Neural progenitor cell (in vitro differentiated cells): ENCODE results near the gene PDCD1. TPM values are rescaled to one million over a fixed set of nuclear protein-coding genes. Genes with fewer than 3 reads are reported as not detected.

Experiments
- DNase-seq: peaks from one replicate; pipeline ENCODE4 v3.0.0-alpha.2; 2016; ENCODE audit warnings: low spot score
- H2AFZ ChIP-seq: fragments of 200-600 bp; sonication (generic); replicated peaks from 2 replicates; pipeline ENCODE4 v1.6.1; 2016; ENCODE audit warnings: antibody characterized with exemption
- H3F3A ChIP-seq: fragments of 200-600 bp; sonication (generic); 2 replicates; pipeline ENCODE4 v1.6.1; 2016; ENCODE audit warnings: antibody characterized with exemption, low read depth
- H3K27ac ChIP-seq: fragments of 200-600 bp; sonication (generic); 2 replicates; pipeline ENCODE4 v1.5.1; 2016; ENCODE audit warnings: mild to moderate bottlenecking
- H3K27me3 ChIP-seq: fragments of 200-600 bp; sonication (generic); 2 replicates; pipeline ENCODE4 v1.6.1; 2016; ENCODE audit warnings: mild to moderate bottlenecking, moderate library complexity
- H3K36me3 ChIP-seq: fragments of 200-600 bp; sonication (generic); 2 replicates; pipeline ENCODE4 v1.5.1; 2016
- H3K4me1 ChIP-seq: fragments of 200-600 bp; sonication (generic); 2 replicates; pipeline ENCODE4 v1.6.1; 2016; ENCODE audit warnings: mixed run types
- H3K4me2 ChIP-seq: fragments of 200-600 bp; sonication (generic); 2 replicates; pipeline ENCODE4 v1.6.1; 2016
- H3K4me3 ChIP-seq: fragments of 200-600 bp; sonication (generic); 2 replicates; pipeline ENCODE4 v1.5.1; 2016
- H3K79me2 ChIP-seq: fragments of 200-600 bp; sonication (generic); 2 replicates; pipeline ENCODE4 v1.6.1; 2016; ENCODE audit warnings: low read depth
- H3K9ac ChIP-seq: fragments of 200-600 bp; sonication (generic); 2 replicates; pipeline ENCODE4 v1.6.1; 2016
- H3K9me3 ChIP-seq: fragments of 200-600 bp; sonication (generic); 2 replicates; pipeline ENCODE4 v1.5.1; 2016; ENCODE audit warnings: low read depth
- H4K20me1 ChIP-seq: fragments of 200-600 bp; sonication (generic); 2 replicates; pipeline ENCODE4 v1.6.1; 2016; ENCODE audit warnings: low read depth
- H3K27ac Mint-ChIP-seq: 3 replicates; pipeline ENCODE4 v1.8.0; 2021; ENCODE audit warnings: mixed read lengths
- H3K27me3 Mint-ChIP-seq: 2 replicates; pipeline ENCODE4 v1.8.0; 2022; ENCODE audit warnings: low read depth, mild to moderate bottlenecking, inconsistent platforms, moderate library complexity, mixed read lengths; ENCODE audit not compliant: insufficient read depth
- H3K36me3 Mint-ChIP-seq: 3 replicates; pipeline ENCODE4 v1.8.0; 2021; ENCODE audit warnings: mixed read lengths
- H3K4me1 Mint-ChIP-seq: 3 replicates; pipeline ENCODE4 v1.8.0; 2021; ENCODE audit warnings: mixed read lengths
- H3K4me3 Mint-ChIP-seq: 3 replicates; pipeline ENCODE4 v1.8.0; 2021; ENCODE audit warnings: mild to moderate bottlenecking, moderate library complexity, mixed read lengths
- H3K9me3 Mint-ChIP-seq: 3 replicates; pipeline ENCODE4 v1.8.0; 2020; ENCODE audit warnings: mixed read lengths
- EZH2 ChIP-seq: fragments of 200-600 bp; sonication (generic); IDR thresholded peaks from 2 replicates; pipeline ENCODE4 v1.6.1; 2017; ENCODE audit warnings: antibody characterized with exemption, mild to moderate bottlenecking, moderate library complexity
- EZH2phosphoT487 ChIP-seq: fragments of 200-600 bp; sonication (generic); IDR thresholded peaks from 2 replicates; pipeline ENCODE4 v1.6.1; 2017; ENCODE audit warnings: antibody characterized with exemption
- total RNA-seq: library from RNA; depleted of rRNA; stranded (reverse); fragments of >200 nt; gene quantifications from 2 replicates; pipeline ENCODE4 v1.2.3, GENCODE V29; 2015; ENCODE audit warnings: low replicate concordance
- TF ChIP-seq, protein P1 (sequence below): fragments of 200-600 bp; sonication (generic); IDR thresholded peaks from 2 replicates; pipeline ENCODE4 v1.5.1; 2017; ENCODE audit warnings: antibody characterized with exemption, mild to moderate bottlenecking

Gene PDCD1
- total RNA-seq, 1 donor from 2014 or later, result not detected

DNA sequence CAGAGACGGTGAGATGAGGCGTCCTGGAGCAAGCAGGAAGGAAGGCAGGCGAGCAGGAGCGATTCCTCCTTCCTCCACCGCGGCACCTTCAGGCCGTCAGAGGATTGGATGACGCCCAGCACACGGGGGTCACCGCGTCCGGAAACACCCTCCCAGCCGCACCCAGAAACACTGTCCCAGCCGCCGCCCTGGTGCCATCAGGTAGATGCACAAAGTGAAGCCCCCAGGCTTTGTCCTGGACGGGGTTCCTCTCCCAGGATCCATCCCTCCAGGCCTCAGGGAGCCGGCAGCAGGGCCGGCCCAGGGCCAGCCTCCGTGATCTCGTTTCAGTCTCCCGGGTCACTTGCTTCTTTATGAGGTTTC is 42.3 kb upstream of the PDCD1 start:
- Histone ChIP-seq H2AFZ (no peak overlapping the region), H3K4me1 (peaks cover 16% of the 10 kb centered on the region), H3K4me2 (no peak overlapping the region), H3K36me3 (no peaks in the 10 kb centered on the region), H3K9me3 (no peaks in the 10 kb centered on the region), H3K27ac (no peak overlapping the region), H4K20me1 (no peaks in the 10 kb centered on the region), H3K79me2 (no peaks in the 10 kb centered on the region), H3K9ac (no peak overlapping the region), H3F3A (peaks cover 9% of the 10 kb centered on the region), H3K4me3 (no peak overlapping the region), H3K27me3 (peaks cover 21% of the 10 kb centered on the region)
- Mint-ChIP-seq H3K9me3 (peaks cover 2% of the 10 kb centered on the region), H3K27ac (no peak overlapping the region), H3K36me3 (no peaks in the 10 kb centered on the region), H3K27me3 (peaks cover 17% of the 10 kb centered on the region), H3K4me1 (peaks cover 21% of the 10 kb centered on the region), H3K4me3 (peak overlapping the region; percentile 25)
- TF ChIP-seq EZH2, result no peak
- TF ChIP-seq EZH2phosphoT487, result no peak
- TF ChIP-seq, protein P1, sequence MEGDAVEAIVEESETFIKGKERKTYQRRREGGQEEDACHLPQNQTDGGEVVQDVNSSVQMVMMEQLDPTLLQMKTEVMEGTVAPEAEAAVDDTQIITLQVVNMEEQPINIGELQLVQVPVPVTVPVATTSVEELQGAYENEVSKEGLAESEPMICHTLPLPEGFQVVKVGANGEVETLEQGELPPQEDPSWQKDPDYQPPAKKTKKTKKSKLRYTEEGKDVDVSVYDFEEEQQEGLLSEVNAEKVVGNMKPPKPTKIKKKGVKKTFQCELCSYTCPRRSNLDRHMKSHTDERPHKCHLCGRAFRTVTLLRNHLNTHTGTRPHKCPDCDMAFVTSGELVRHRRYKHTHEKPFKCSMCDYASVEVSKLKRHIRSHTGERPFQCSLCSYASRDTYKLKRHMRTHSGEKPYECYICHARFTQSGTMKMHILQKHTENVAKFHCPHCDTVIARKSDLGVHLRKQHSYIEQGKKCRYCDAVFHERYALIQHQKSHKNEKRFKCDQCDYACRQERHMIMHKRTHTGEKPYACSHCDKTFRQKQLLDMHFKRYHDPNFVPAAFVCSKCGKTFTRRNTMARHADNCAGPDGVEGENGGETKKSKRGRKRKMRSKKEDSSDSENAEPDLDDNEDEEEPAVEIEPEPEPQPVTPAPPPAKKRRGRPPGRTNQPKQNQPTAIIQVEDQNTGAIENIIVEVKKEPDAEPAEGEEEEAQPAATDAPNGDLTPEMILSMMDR, result no peak
- no peak for DNase-seq

DNA sequence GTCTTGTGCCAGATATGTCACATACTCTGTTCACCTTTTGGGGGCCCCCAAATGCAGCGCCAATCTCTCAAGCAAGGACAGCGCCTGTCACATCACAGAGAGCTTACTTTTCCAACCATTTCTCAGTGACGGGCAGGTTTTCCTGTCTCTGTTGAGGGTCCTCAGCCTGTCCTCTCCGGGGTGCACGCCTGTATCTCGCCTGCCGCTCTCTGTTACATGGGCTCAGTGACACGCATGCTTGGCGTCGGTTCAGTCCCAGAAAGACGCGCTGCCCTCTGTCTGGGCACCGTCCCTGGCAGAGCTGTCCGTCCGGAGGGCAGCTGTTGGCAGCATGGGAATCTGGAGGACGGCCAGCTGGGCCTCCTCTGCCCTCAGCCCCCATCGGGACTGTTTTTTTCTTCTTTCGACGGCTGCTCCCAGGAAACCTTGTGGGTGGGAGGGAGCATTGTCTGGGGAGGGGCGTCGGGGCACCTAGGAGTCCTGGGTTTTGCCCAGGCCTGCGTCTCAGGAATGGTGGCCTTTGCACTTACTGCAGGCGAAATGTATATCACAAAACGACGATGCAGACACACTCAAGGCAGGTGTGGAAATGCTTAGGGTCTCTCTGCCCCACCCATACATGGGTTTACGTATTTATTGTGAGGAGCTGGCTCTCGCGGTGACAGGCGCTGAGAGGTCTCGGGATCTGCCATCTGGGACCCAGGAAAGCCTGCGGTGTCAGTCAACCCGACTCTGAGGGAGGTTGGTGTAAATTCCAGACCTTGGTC is 41.7 kb upstream of the PDCD1 start:
- Histone ChIP-seq H3K9me3 (no peaks in the 10 kb centered on the region), H3K4me1 (peaks cover 16% of the 10 kb centered on the region), H3K79me2 (no peaks in the 10 kb centered on the region), H3K4me3 (no peak overlapping the region), H3K4me2 (no peak overlapping the region), H4K20me1 (no peaks in the 10 kb centered on the region), H3F3A (peaks cover 9% of the 10 kb centered on the region), H2AFZ (no peak overlapping the region), H3K27me3 (peaks cover 21% of the 10 kb centered on the region), H3K27ac (no peak overlapping the region), H3K9ac (no peak overlapping the region), H3K36me3 (no peaks in the 10 kb centered on the region)
- H3K4me1 Mint-ChIP-seq, result peaks cover 21% of the 10 kb centered on the region
- no peak overlapping the region for H3K4me3 Mint-ChIP-seq
- TF ChIP-seq EZH2 (no peak), EZH2phosphoT487 (no peak)
- TF ChIP-seq, protein P1, result no peak
- no peaks in the 10 kb centered on the region for H3K36me3 Mint-ChIP-seq
- H3K27ac Mint-ChIP-seq, result no peak overlapping the region
- no peak for DNase-seq
- H3K27me3 Mint-ChIP-seq, result peaks cover 17% of the 10 kb centered on the region
- H3K9me3 Mint-ChIP-seq, result peaks cover 2% of the 10 kb centered on the region

DNA sequence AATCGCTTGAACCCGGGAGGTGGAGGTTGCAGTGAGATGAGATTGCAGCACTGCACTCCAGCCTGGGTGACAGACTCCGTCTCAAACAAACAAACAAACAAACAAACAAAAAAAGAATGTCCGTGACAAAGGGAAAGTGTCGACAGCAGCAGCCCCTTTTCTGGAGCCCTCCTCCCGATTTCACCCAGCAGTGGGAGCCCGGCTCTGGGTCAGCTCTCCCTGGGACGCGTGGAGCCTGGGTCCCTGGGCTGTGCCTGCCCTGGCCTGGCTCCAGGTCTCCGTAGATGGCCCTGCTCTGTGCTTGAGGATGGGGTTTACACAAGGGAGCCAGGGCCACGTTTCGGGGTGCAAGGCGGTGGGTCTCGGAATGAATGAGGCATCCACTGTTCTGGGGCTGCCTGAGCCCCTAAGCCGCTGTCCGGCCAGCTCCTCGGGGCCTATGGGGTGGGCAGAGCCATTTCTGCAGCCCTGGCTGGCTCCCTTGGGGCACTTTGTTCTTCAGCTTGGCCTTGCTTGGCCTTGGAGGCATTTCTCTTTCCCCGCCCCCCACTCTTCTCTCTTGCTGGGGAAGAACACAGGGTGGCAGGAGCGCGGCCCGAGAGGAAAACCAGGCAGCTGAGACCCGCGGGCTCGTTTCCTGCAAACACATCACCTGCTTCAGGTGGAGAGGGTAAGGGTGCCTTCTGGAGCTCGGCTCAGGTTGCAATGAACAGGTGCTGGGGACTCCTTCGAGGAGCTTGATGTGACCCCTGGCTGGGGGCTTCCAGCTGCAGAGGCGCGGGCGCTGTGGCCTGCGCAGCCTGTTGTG is 40.0 kb upstream of the PDCD1 start:
- TF ChIP-seq EZH2phosphoT487 (no peak), EZH2 (no peak)
- TF ChIP-seq, protein P1, result no peak
- Histone ChIP-seq H3K4me1 (peaks cover 16% of the 10 kb centered on the region), H2AFZ (no peak overlapping the region), H3K27me3 (peaks cover 21% of the 10 kb centered on the region), H4K20me1 (no peaks in the 10 kb centered on the region), H3K9ac (no peak overlapping the region), H3K4me2 (no peak overlapping the region), H3K36me3 (no peaks in the 10 kb centered on the region), H3K4me3 (no peak overlapping the region), H3K27ac (no peak overlapping the region), H3K79me2 (no peaks in the 10 kb centered on the region), H3F3A (peaks cover 9% of the 10 kb centered on the region), H3K9me3 (no peaks in the 10 kb centered on the region)
- Mint-ChIP-seq H3K27me3 (peaks cover 17% of the 10 kb centered on the region), H3K4me1 (peaks cover 21% of the 10 kb centered on the region), H3K27ac (peak overlapping the region; percentile 85), H3K36me3 (no peaks in the 10 kb centered on the region), H3K9me3 (peaks cover 2% of the 10 kb centered on the region), H3K4me3 (peak overlapping the region; percentile 15)
- no peak for DNase-seq
